HepG2 (cell line): Measurements from ENCODE around the gene ZDHHC9. TPM values are rescaled to one million over a fixed set of nuclear protein-coding genes. Genes with fewer than 3 reads are reported as not detected.

Experiments
- ATAC-seq: fragments of 200-7000 bp; cut with Tn5 transposase; 3 replicates; pipeline ENCODE4 v1.9.1; 2020; ENCODE audit warnings: mild to moderate bottlenecking, moderate library complexity
- BruUV-seq: library from RNA; stranded (reverse); fragments of 400-500 nt; replicated peaks from 2 replicates; lab custom pipeline; 2021; lab: Mats Ljungman, UMichigan
- CTCF ChIA-PET: fragments of 300-600 bp; formaldehyde crosslinking; extraction: SDS; loops from one replicate; lab custom pipeline; 2021; ENCODE audit warnings: low total read pairs, inconsistent platforms, low intra/inter-chr PET ratio; lab: Yijun Ruan, JAX
- POLR2A ChIA-PET: fragments of 350-600 bp; sonication (Branson Sonifier 250); formaldehyde crosslinking; loops from one replicate; lab custom pipeline; 2020; ENCODE audit warnings: antibody characterized with exemption, inconsistent platforms; lab: Yijun Ruan, JAX
- DNase-seq: peaks from one replicate; pipeline ENCODE4 v3.0.0-alpha.2; 2015; ENCODE audit warnings: low spot score
- FAIRE-seq: peaks from 3 replicates; lab custom pipeline; 2011; peaks lifted over from hg19 to GRCh38; lab: Jason Lieb, UNC
- H2AFZ ChIP-seq: one replicate; pipeline ENCODE4 v1.6.1; 2011; ENCODE audit warnings: low read length, inconsistent platforms
- H3K27ac ChIP-seq: fragments of 300-600 bp; 3 replicates; pipeline ENCODE4 v1.8.0; 2011; ENCODE audit warnings: mixed run types, mild to moderate bottlenecking, mixed read lengths, low read length, inconsistent platforms; ENCODE audit not compliant: insufficient read depth; ENCODE audit errors: extremely low read length
- H3K27me3 ChIP-seq, 2 experiments: fragments of 200-600 bp in 1 of 2; 2 replicates in 1 of 2; 3 replicates in 1 of 2; pipeline versions ENCODE4 v1.6.0 to v1.8.0; 2011; ENCODE audit warnings: low read length in 2 of 2, mild to moderate bottlenecking in 2 of 2, moderate library complexity in 2 of 2, inconsistent platforms in 1 of 2; ENCODE audit not compliant: insufficient read depth in 2 of 2, control insufficient read depth in 1 of 2
- H3K36me3 ChIP-seq, 2 experiments: fragments of 200-600 bp in 1 of 2; replicated peaks in 1 of 2; 2 replicates in 1 of 2; 3 replicates in 1 of 2; pipeline versions ENCODE4 v1.5.1 to v1.8.0; 2011; ENCODE audit warnings: low read length in 2 of 2, inconsistent platforms in 1 of 2; ENCODE audit not compliant: insufficient read depth in 2 of 2, control insufficient read depth in 1 of 2
- H3K4me1 ChIP-seq: 2 replicates; pipeline ENCODE4 v1.5.1; 2012; ENCODE audit warnings: low read length, inconsistent platforms; ENCODE audit not compliant: insufficient read depth
- H3K4me2 ChIP-seq: 2 replicates; pipeline ENCODE4 v1.6.0; 2011; ENCODE audit warnings: low read depth, low read length, inconsistent platforms
- H3K4me3 ChIP-seq, 3 experiments: fragments of 200-600 bp in 1 of 3; sonication (generic), shearing (Covaris generic) in 1 of 3; replicated peaks in 1 of 3; 2 replicates each; pipeline ENCODE4 v1.5.1; 2011 to 2016; ENCODE audit warnings: low read length in 3 of 3, inconsistent platforms in 2 of 3, low read depth in 2 of 3, mild to moderate bottlenecking in 2 of 3, control low read depth in 1 of 3, mixed read lengths in 1 of 3; ENCODE audit not compliant: insufficient read depth in 1 of 3
- H3K79me2 ChIP-seq: one replicate; pipeline ENCODE4 v1.6.1; 2011; ENCODE audit warnings: low read length, inconsistent platforms; ENCODE audit not compliant: insufficient read depth
- H3K9ac ChIP-seq: 2 replicates; pipeline ENCODE4 v1.6.0; 2011; ENCODE audit warnings: mild to moderate bottlenecking, low read depth, low read length, inconsistent platforms; ENCODE audit not compliant: insufficient read depth
- H3K9me3 ChIP-seq: 2 replicates; pipeline ENCODE4 v1.5.1; 2012; ENCODE audit warnings: mild to moderate bottlenecking, low read length
- H4K20me1 ChIP-seq: 2 replicates; pipeline ENCODE4 v1.6.0; 2011; ENCODE audit warnings: inconsistent platforms, mild to moderate bottlenecking, low read length, moderate library complexity; ENCODE audit not compliant: insufficient read depth
- CBFB ChIP-seq: sonication (generic); formaldehyde crosslinking; IDR thresholded peaks from 2 replicates; pipeline ENCODE4 v1.4.0; 2020; ENCODE audit warnings: missing genetic modification reagents
- CTCF ChIP-seq: sonication (generic); formaldehyde crosslinking; IDR thresholded peaks from 2 replicates; pipeline ENCODE4 v1.5.0; 2020; ENCODE audit warnings: mild to moderate bottlenecking, missing genetic modification reagents, moderate library complexity
- EEA1 ChIP-seq: sonication (generic); formaldehyde crosslinking; IDR thresholded peaks from 2 replicates; pipeline ENCODE4 v1.5.1; 2020; ENCODE audit warnings: mild to moderate bottlenecking, missing genetic modification reagents, borderline replicate concordance
- FOSL2 ChIP-seq: sonication (generic); formaldehyde crosslinking; IDR thresholded peaks from 2 replicates; pipeline ENCODE4 v1.4.0; 2020; ENCODE audit warnings: missing genetic modification reagents
- PRPF4 ChIP-seq: fragments of 200-400 bp; formaldehyde crosslinking; IDR thresholded peaks from 2 replicates; pipeline ENCODE4 v1.6.1; 2016; ENCODE audit warnings: low read length, low read depth; ENCODE audit not compliant: poor library complexity, severe bottlenecking
- ZFYVE20 ChIP-seq: sonication (generic); formaldehyde crosslinking; IDR thresholded peaks from 2 replicates; pipeline ENCODE4 v1.8.0; 2023; ENCODE audit warnings: low read depth, mild to moderate bottlenecking, moderate library complexity, missing genetic modification reagents, borderline replicate concordance
- ZNF484 ChIP-seq: sonication (generic); formaldehyde crosslinking; IDR thresholded peaks from 2 replicates; pipeline ENCODE4 v1.5.1; 2020; ENCODE audit warnings: mild to moderate bottlenecking, low read depth, missing genetic modification reagents, borderline replicate concordance
- ZNF598 ChIP-seq: sonication (generic); formaldehyde crosslinking; IDR thresholded peaks from 2 replicates; pipeline ENCODE4 v1.5.1; 2020; ENCODE audit warnings: mild to moderate bottlenecking, missing genetic modification reagents, borderline replicate concordance
- ZNF800 ChIP-seq: sonication (generic); formaldehyde crosslinking; IDR thresholded peaks from 2 replicates; pipeline ENCODE4 v1.4.0; 2020; ENCODE audit warnings: missing genetic modification reagents
- WGBS: methylation state at CpG from one replicate; pipeline ENCODE4 v1.1.6; 2017; ENCODE audit warnings: low lambda C conversion rate; 5-methylcytosine and 5-hydroxymethylcytosine counted together
- in situ Hi-C: cut with HindIII; loops from 2 replicates; pipeline ENCODE4 v1.10.0; 2017; ENCODE audit warnings: low pct_unique_long_range_greater_than_20kb; ENCODE audit not compliant: extremely low pct_ligation_motif_present
- intact Hi-C: fragments of 100-400 bp; cut with micrococcal nuclease; formaldehyde crosslinking; loops from one replicate; pipeline ENCODE4 v1.10.0; 2022; ENCODE audit not compliant: unreplicated experiment
- polyA plus RNA-seq, 8 experiments: library from polyadenylated mRNA; depleted of rRNA in 3 of 8; stranded (reverse) in 7 of 8; unstranded in 1 of 8; fragments of >200 nt; fragmentation: Illumina TruSeq in 4 of 8; extraction: Trizol in 4 of 8; gene quantifications; 2 replicates each; pipeline versions ENCODE4 v1.2.1 to v1.2.3, GENCODE V29; 2011 to 2016; ENCODE audit warnings: low read depth in 4 of 8, missing spikeins in 1 of 8, mixed read lengths in 1 of 8; ENCODE audit not compliant: insufficient read depth in 1 of 8
- total RNA-seq, 5 experiments: library from RNA; depleted of rRNA; stranded (reverse); fragments of >200 nt; fragmentation: Illumina TruSeq; extraction: Trizol; gene quantifications; 2 replicates each; pipeline ENCODE4 v1.2.3, GENCODE V29; 2016; ENCODE audit warnings: low read depth in 1 of 5
- TF ChIP-seq, protein P1 (sequence below): sonication (generic); formaldehyde crosslinking; IDR thresholded peaks from 2 replicates; pipeline ENCODE4 v1.4.0; 2020; ENCODE audit warnings: missing genetic modification reagents, mild to moderate bottlenecking, borderline replicate concordance
- TF ChIP-seq, protein P2 (sequence below): sonication (generic); formaldehyde crosslinking; IDR thresholded peaks from 2 replicates; pipeline ENCODE4 v1.5.0; 2020; ENCODE audit warnings: mild to moderate bottlenecking, missing genetic modification reagents

The ZDHHC9 gene
- total and polyA plus RNA-seq, 2 of the 13 experiments (the other 11 are each of a cell fraction or from before 2014, with no cell fraction given) = 28.3 to 53.1 TPM

GRCh38 chrX:129783291-129783713 lies 60.4 kb downstream of the ZDHHC9 start (continued):
- TF ChIP-seq, protein P1, sequence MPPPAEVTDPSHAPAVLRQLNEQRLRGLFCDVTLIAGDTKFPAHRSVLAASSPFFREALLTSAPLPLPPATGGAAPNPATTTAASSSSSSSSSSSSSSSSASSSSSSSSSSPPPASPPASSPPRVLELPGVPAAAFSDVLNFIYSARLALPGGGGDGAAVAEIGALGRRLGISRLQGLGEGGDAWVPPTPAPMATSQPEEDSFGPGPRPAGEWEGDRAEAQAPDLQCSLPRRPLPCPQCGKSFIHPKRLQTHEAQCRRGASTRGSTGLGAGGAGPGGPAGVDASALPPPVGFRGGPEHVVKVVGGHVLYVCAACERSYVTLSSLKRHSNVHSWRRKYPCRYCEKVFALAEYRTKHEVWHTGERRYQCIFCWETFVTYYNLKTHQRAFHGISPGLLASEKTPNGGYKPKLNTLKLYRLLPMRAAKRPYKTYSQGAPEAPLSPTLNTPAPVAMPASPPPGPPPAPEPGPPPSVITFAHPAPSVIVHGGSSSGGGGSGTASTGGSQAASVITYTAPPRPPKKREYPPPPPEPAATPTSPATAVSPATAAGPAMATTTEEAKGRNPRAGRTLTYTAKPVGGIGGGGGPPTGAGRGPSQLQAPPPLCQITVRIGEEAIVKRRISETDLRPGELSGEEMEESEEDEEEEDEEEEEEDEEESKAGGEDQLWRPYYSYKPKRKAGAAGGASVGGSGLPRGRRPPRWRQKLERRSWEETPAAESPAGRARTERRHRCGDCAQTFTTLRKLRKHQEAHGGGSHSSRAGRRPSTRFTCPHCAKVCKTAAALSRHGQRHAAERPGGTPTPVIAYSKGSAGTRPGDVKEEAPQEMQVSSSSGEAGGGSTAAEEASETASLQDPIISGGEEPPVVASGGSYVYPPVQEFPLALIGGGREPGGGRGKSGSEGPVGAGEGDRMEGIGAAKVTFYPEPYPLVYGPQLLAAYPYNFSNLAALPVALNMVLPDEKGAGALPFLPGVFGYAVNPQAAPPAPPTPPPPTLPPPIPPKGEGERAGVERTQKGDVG (CRISPR knock-in tag) = no peak

DNA sequence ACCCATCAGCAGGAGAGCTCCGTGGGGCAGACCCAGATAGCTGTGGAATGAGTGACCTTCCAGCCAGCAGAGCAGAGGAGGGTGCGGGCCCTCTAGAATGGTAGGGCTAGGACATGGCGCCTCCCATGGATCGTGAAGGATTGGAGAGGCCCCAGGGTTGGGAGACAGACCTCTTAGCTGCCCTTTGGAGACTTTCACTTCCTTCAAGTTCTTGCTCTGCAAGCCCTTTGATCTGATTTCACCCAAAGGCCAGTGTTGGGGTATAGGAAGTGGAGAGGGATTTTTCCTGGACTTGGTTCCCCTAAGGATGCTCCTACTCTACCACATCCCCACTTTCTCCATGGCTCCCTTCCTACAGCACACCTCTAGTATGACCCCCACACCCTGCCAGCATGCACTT lies 61.0 kb downstream of the ZDHHC9 start:
- no CpG with 5 or more reads among the region's 4 CpGs for WGBS
- CTCF ChIA-PET = no interaction called here
- TF ChIP-seq CBFB (CRISPR knock-in tag) (no peak), CTCF (CRISPR knock-in tag) (no peak), ZNF484 (CRISPR knock-in tag) (no peak), ZNF598 (no peak), ZFYVE20 (CRISPR knock-in tag) (no peak), ZNF800 (CRISPR knock-in tag) (no peak), EEA1 (no peak), FOSL2 (CRISPR knock-in tag) (no peak), PRPF4 (no peak)
- TF ChIP-seq, protein P2, sequence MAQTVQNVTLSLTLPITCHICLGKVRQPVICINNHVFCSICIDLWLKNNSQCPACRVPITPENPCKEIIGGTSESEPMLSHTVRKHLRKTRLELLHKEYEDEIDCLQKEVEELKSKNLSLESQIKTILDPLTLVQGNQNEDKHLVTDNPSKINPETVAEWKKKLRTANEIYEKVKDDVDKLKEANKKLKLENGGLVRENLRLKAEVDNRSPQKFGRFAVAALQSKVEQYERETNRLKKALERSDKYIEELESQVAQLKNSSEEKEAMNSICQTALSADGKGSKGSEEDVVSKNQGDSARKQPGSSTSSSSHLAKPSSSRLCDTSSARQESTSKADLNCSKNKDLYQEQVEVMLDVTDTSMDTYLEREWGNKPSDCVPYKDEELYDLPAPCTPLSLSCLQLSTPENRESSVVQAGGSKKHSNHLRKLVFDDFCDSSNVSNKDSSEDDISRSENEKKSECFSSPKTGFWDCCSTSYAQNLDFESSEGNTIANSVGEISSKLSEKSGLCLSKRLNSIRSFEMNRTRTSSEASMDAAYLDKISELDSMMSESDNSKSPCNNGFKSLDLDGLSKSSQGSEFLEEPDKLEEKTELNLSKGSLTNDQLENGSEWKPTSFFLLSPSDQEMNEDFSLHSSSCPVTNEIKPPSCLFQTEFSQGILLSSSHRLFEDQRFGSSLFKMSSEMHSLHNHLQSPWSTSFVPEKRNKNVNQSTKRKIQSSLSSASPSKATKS (CRISPR knock-in tag) = no peak

More for the DNA sequence above, 61.0 kb downstream of the ZDHHC9 start:
- Histone ChIP-seq H3K79me2 (no peaks in the 10 kb centered on the region), H3K9ac (no peak overlapping the region), H3K27me3 (no peaks in the 10 kb centered on the region), H3K4me2 (no peak overlapping the region), H3K4me1 (peaks cover 14% of the 10 kb centered on the region; the same call in 1 of the 2 replicates), H2AFZ (no peak overlapping the region), H3K27ac (no peak overlapping the region), H3K9me3 (no peaks in the 10 kb centered on the region), H3K4me3 (no peak overlapping the region), H3K36me3 (no peaks in the 10 kb centered on the region), H4K20me1 (no peaks in the 10 kb centered on the region)
- no peak for ATAC-seq
- DNase-seq = no peak
- in situ Hi-C loops (no loop called here), intact Hi-C loops (no loop called here)
- FAIRE-seq = no peak
- BruUV-seq = no TSS peak
- POLR2A ChIA-PET = no interaction called here
